OCI-LY7 (cell line): ENCODE results near the gene ALOX5.

ENCODE experiments used
- EZH2phosphoT487 ChIP-seq: fragments of 200-600 bp; sonication (generic); IDR thresholded peaks from 2 replicates; pipeline ENCODE4 v1.6.1; 2018; ENCODE audit warnings: low read depth, borderline replicate concordance, mild to moderate bottlenecking, mixed run types, antibody characterized with exemption, low read length, moderate library complexity, mixed read lengths
- TF ChIP-seq, protein P1 (sequence below): fragments of 200-600 bp; sonication (generic); conservative IDR thresholded peaks from 2 replicates; pipeline ENCODE4 v1.5.1; 2014; ENCODE audit warnings: mild to moderate bottlenecking, antibody characterized with exemption, low read length, moderate library complexity, mixed read lengths

DNA sequence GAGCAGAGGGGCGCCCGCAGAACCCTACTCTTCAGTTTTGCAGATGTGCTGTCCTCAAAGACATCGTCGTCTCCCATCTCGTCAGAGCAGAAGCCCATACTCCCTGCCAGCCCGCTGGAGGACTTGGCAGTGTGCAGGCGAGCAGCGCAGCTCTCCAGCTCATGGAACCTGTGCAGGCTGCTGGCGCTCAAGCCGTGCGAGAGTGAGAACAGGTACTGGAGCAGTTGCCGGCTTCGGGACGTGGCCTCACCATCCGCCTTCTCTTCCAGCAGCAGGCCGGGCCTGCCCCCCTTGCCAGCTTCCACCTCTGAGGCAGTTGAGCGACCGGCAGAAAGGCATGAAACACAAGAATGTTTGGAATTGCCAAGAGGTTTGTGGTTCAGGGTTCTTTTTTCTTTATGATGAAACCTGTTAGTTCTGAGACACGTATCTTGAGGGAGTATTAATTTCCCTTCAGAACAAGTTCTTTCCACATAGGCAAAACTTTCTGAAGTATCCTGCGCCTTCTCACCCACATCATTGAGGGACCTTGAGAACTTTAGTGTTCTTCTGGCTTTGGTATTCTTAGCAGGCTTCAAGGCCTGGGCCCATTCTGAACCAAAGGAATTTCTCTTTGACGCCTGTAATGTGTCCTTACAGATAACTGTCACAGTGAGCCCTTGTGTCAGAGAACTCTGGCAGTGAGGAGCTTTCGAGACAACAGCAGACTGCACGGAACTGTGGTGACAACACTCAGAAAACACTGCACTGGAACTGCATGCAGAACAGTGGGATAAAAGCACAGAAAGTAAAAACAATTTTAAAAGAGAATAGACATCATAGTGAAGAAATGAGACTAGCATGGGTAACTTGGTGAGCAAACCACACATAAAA is 89.5 kb downstream of the ALOX5 start:
- TF ChIP-seq, protein P1, sequence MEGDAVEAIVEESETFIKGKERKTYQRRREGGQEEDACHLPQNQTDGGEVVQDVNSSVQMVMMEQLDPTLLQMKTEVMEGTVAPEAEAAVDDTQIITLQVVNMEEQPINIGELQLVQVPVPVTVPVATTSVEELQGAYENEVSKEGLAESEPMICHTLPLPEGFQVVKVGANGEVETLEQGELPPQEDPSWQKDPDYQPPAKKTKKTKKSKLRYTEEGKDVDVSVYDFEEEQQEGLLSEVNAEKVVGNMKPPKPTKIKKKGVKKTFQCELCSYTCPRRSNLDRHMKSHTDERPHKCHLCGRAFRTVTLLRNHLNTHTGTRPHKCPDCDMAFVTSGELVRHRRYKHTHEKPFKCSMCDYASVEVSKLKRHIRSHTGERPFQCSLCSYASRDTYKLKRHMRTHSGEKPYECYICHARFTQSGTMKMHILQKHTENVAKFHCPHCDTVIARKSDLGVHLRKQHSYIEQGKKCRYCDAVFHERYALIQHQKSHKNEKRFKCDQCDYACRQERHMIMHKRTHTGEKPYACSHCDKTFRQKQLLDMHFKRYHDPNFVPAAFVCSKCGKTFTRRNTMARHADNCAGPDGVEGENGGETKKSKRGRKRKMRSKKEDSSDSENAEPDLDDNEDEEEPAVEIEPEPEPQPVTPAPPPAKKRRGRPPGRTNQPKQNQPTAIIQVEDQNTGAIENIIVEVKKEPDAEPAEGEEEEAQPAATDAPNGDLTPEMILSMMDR, result no peak; the same call in 1 of the 2 replicates
- no peak for TF ChIP-seq EZH2phosphoT487
